CD1c-positive myeloid dendritic cell (primary cell): ENCODE measurements around the gene MAGI3.

Source experiments
- DNase-seq: peaks from one replicate; pipeline ENCODE4 v3.0.0-alpha.2; 2016; ENCODE audit errors: extremely low spot score

Gene MAGI3

DNA sequence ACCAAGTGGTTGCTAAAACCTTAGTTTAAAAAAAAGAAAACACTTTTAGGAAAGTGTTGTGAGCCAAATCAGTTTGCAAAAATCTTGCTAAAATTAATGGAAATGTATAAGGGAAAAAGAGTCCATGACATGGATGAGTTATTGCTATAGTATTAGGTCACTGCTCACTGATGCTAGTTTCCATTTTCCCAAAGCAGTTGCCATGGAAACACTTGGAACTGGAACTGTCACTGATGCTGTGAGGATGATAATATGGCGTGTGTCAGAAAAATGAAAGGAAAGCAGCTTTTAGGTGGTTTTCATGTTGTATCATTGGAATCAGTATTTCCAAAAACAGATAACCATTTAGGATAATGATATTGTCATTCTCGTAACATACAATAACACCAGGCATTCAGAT lies 264.6 kb downstream of the MAGI3 start:
- DNase-seq: no peak

DNA sequence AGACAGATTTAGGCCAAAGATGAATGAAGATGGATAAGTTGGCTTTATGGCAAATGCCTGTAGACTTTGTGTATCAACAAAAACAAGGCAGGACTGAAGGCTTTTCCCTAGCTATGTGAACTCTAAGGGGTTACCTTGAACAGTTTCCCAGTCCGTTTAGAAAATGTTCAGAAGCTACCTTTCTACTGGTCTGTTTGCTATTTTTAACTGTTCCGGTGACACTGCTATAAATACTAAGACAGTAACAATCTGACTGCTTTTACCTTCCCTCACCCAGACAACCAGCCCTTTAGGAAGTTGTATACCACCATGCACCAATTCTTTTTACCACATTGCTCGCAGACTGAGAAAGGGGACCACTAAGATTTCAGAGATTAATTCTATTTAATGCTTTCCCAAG lies 266.8 kb downstream of the MAGI3 start:
- DNase-seq: no peak

DNA sequence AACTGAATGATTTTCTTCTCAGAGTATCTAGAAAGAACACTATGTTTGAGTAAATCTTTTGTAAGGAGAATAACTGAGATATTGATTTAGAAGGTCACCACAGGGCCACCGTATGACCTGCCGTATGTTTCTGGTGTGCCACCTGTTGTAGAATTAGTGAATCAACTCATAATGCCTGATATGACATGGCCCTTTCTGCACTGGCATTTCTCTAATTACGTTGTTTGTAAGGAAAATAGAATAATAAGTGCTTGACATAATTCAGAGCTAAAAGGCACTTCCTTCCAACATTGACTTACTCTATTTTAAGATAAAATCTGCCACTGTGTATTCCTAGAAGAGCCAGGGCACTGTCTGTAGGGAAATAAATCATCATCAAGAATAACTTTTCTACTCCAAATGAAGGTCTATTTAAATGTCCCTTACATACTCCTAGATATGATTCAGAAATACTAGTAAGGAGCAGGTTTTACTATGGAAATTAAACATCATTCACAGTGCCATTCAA lies 267.3 kb downstream of the MAGI3 start:
- no peak for DNase-seq

DNA sequence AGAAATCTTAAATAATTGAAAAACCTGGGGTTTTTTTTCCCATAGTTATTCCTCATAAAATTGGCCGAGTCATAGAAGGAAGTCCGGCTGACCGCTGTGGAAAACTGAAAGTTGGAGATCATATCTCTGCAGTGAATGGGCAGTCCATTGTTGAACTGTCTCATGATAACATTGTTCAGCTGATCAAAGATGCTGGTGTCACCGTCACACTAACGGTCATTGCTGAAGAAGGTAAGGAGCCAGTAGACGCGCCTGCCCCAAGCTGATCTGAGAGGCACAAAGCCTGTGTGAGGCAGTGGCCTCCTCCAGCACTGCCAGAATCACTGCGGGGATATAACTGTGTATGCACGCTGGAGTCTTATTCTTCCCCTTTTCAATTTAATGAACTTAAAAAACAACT lies 268.7 kb downstream of the MAGI3 start:
- DNase-seq: no peak

DNA sequence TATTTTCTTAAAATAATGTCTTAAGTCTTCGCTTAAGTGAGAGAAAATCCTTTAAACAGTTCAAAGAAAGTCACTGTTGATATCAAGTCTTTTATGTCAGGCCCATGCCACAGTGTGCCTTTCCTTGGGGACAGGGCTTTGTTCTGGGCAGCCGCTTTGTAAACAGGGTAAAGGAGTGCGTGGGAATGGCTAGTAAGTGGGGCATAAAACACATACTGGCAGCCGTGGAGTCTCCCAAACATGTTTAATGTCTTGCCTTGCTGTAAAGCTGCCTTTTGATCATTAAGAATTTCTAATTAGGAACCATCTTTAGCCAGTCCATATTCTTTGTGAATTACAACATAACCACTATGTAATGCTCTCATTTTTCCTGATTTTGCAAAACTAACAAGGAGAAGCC lies 269.2 kb downstream of the MAGI3 start:
- no peak for DNase-seq

DNA sequence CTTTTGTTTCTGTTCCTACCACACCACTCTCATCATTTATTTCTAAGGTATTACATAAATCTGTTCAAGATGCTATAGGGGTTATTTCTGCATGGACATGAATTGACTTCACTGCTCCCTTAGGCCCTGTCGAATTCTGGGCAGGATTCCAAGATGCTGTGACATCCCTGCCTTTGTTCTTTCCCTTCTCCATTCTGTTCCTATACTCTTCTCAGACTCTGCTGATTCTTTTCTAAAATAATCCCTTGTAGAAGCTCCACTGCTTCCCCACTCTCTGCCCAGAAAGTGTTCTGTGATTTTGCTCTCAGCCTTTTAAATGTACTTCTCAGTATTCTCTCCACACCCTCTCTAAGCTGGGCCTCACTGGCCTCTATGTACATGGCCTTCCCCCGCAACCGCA lies 269.8 kb downstream of the MAGI3 start:
- no peak for DNase-seq

DNA sequence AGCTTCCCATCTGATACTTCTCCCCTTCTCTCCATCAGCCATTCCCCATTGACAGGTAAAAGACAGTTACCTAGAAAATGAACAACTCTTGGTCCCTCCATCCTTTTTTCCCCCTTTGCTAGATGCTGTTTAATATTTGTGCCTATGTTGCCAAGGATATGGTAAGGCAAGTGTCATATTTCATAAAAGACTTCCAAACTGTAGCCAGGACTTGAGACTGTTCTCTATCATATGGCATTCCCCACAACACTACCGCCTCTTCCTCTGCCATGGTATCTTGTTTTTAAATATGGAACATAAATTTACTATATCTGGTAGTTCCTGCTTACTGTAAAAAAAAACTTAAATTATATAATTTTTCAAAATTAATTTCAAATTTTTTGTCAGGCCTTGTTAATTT lies 271.8 kb downstream of the MAGI3 start:
- DNase-seq: no peak

DNA sequence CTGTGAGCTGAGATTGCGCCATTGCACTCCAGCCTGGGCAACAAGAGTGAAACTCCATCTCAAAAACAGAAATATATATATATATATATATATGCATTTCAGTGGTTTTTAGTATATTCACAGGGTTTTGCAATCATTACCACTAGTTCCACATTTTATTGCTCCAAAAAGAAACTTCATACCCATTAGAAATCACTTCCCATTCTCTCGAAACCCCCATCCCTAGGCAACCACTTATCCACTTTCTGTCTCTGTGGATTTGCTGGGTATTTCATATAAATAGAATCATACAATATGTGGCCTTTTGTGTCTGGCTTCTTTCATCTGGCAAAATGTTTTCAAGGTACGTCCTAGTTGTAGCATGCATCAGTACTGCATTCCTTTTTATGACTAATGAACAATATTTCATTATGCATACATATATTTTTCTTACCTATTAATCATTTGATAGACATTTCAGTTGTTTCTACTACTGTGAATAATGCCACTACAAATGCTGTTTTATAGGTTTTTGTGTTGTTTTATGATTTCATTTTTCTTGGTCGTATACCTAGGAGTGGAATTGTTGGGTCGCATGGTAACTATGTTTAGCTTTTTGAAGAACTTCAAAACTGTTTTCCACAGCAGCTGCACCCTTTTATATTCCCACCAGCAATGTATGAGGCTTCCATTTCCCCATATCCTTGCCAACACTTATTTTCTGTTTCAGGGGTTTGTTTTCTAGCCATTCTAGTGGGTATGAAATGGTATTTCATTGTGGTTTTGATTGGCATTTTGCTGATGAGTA lies 273.0 kb downstream of the MAGI3 start:
- peak; percentile 70 for DNase-seq

DNA sequence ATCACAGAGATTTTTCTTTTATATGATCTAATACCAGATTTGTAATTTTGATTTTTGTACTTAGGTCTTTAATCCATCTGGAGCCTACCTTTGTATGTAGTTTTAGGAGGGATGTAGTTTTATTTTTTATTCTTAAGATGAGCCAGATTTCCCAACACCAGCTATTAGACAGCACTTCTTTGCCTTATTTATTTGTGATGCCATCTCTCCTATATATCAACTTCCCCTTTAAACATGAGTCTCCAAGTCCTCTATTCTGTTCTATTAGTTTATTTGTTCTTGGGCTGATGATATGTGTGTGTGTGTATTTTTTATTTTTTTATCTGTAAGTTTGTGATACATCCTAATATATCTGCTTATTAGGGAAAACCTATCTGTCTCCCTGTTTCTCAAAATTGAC lies 274.8 kb downstream of the MAGI3 start:
- no peak for DNase-seq

DNA sequence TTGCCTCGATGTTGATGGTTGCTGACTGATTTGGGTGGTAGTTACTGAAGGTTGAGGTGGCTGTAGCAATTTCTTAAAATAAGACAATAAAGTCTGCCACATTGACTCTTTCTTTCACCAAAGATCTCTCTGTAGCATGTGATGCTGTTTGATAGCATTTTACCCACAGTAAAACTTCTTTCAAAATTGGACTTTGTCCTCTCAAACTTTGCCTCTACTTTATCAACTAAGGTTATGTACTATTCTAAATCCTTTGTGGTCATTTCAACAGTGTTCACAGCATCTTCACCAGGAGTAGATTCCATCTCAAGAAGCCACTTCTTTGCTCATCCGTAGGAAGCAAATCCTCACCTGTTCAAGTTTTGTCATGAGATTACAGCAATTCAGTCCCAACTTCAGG lies 275.8 kb downstream of the MAGI3 start:
- no peak for DNase-seq

DNA sequence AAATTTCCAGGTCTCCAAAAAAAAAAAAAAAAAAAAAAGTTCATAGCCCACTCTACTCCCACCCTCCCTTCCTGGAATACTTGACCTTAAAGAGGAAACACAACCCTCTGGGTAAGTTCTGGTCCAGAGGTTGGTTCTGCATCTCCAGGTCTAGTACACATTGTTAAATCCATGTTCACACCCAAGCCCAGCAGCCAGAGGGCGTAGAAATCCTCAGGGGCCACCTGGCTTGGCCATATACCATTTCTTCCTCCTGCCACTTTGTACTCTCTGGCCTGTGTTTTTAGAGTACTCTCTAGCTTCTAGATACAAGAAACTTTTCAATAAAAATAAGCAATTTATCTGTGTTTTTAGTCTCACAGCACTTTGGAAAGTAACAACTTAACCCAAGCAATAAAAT lies 279.7 kb downstream of the MAGI3 start:
- DNase-seq: no peak

DNA sequence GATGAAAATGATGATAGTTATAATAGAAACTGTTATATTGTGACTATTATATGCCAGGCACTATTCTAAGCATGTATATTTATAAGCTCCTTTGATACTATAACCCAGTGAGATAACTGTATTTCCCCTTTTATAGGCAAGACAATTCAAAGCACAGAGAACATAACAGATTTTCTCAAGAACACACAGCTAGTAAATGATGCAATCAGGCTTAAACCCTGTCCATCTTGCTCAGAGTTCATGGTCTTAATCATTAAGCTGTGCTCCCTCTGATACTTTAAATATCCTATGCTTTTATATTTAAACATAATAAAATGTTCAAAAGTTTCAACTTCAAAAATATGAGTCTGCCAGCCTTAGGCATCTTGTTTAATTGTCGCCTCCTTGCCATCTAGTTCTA lies 280.3 kb downstream of the MAGI3 start:
- DNase-seq: no peak

DNA sequence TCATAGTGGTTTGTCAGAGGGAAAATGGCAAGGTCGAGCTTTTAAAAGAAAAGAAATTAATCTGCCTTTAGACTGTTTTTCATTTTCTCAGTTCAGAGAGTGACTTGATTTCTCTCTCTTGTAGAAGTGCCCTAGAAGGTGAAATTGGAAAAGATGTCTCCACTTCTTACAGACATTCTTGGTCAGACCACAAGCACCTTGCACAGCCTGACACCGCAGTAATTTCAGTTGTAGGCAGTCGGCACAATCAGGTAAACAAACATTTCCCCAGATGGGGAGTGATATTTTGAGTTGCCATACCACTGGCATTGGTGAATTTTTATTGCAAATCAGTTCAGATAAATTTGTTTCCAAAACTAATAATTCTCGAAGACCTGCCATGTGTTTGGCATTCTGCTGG lies 282.2 kb downstream of the MAGI3 start:
- no peak for DNase-seq

DNA sequence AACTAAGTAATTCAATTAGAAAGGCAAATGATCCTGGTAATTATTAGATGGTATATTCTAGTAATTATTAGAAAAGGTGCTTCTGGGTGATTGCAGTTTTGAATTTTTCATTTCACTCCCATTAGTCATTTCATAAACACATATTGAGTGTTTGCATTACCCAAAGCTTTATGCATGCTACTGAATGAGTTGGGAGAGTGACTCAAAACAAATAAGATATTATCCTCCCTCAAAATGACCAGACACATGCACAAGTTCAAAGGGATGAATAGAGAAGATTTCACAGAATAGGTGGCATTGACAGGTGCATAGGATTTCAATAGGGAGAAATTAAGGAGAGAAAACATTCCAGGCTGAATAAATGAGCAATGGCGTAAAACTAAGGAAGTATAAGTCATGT lies 284.3 kb downstream of the MAGI3 start:
- DNase-seq: no peak

DNA sequence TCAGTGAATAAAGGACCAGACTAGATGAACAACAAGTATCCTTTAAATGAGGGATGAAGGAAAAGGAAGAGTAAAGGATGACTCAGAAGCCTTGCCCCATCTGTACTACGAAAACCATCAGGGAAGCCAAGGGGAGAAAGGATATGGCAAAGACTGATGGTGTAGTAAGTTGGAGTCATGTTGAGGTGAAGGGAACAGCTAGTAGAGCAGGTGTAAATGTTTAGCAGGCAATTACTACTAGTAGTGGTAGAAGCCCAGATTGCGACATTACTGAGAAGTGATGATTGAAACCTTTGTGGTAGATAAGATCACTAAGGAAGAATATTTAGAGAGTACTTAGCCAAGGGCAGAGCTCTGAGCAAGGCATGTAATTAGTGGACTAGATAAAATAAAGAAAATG lies 285.0 kb downstream of the MAGI3 start:
- no peak for DNase-seq

DNA sequence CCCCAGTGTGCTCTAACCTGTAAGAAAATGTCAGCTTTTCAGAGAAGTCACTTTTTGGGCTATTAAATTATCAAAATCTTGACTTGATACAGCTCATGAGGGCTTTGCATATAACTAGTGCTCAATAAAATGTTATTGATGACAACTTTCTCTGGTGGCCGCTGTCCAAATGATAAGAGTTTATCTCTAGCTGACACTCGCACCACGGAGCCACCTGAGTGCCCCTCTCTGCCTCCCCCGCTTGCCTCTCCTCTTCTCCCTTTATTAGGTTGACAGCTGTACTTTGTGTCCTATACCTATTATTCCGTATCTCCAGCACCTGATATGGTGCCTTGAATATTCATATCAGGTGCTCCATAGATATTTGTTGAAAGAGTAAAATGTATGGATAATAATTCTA lies 286.2 kb downstream of the MAGI3 start:
- DNase-seq: no peak

DNA sequence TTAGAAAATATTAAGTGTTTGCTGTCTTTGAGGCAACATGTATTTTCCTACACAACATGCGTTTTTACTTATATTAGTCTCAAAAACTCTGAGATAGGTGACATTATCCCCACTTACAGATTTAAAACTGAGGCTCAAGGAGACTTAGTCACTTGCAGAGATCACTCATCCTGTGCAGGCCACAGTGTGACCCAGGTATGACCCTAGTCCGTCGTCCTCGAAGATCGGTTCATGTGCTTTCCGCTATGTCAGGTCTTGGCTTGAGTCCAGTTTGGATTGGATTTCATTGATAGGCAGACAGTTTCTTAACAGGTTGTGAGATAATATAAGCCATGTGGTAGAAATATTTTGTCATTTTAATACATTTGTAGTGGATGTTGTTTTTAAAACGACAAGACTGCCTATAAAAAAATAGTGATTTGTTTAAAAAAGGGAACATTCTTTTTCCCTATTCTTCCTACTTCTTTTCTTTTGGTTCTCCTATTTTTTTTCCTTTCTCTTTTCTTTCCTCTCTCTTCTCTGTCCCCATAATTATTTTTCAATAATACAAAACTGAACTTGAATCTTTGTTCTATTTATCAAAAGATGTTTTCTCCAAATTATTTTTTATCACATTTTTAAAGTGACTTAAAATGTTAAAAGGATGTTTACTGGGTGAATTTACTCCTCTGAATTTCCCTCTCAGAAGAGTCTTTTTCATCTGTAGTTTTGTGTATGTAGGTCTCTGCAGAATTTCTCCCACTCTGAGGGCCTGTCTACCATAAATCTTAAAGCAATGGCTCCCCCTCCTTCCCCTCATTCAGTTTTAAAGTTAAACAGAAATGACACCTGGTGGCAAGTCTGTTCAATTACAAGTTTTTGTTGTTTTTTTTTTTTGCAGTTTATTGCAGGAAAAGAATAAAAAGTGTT lies 287.2 kb downstream of the MAGI3 start:
- peak; percentile 56 for DNase-seq

DNA sequence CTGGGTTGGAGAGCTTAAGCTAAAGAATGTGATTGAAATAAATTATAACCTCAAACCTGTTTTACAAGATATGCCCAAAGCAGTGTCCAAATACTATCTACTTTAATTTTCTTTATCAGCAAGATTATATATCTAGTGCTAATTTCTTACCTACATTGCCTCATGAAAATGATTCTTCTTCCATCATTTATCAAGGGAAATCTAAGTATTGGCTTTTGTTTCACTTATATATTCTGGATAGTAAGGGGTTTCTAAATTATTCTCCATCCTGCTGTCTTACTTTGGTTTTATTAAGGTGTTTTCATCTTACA lies 287.8 kb downstream of the MAGI3 start:
- DNase-seq: no peak

DNA sequence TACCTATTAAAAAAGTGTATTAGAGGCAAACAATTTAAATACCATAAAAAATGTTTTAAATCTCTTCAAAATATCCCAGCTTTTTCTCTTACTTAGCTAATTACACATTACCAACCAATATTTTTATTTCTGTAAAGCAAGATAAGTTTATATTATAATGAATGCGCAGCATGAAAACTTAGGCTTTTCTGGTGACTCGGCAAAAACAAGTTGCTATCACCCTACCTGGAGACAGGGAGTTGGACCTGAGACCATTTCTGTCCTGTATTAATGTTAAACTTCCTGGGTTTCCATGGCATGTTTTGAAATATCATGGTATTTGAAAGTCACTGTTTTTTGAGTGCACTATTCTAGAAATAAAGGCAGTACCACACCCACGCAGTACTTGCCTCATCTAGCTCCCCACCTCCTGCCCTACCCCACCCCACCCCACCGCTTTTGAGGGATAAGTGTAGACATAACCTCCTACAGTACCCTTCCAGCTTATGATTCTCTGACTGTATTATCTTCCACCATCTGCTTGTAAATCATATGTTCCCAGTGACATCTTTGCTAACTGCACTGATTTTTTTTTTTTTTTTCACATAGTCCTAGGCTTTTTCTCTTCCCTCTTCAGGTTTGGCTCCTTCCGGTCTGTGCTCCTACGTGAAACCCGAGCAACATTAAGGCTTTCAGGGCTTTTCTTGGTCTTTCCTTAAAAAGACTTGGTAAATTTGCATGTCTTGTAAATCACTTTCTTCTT lies 291.5 kb downstream of the MAGI3 start:
- no peak for DNase-seq

DNA sequence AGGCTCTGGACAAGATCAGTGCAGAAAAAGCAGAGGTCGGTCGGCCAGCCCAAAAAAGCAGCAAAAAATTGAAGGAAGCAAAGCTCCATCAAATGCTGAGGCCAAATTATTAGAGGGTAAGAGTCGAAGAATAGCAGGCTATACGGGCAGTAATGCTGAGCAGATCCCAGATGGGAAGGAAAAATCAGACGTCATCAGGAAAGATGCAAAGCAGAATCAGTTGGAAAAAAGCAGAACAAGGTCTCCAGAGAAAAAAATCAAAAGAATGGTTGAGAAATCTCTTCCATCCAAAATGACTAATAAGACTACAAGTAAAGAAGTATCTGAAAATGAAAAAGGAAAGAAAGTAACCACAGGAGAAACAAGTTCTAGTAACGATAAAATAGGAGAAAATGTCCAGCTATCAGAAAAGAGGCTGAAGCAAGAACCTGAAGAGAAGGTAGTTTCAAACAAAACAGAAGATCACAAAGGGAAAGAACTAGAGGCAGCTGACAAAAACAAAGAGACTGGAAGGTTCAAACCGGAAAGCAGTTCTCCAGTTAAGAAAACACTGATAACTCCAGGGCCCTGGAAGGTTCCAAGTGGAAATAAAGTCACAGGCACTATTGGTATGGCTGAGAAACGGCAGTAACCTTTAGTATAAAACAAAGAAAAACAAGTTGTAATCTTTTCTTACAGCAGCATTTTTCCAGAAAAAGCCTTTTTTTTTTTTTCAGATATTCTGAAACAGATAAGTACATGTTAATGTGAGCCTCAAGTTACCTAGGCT lies 293.3 kb downstream of the MAGI3 start:
- DNase-seq: peak; percentile 30

DNA sequence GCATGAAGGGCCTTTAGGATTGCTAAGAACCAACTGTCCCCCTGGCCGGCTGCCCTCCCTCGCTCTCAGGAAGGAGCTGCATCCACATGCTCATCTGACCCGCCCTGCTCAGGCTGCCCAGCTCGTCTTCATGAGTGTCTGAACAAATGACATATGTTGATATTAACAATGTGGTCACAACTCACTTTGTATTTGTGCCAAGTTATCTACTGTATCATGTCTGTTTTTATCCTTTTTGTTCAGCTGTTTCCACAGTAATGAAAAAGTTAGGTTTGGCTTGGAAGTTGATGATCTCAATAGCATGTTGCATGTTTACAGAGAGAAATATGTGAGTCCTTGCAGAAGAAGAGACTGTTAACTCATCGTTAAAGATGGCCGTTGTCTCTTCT lies 293.8 kb downstream of the MAGI3 start:
- no peak for DNase-seq
